Caco-2 (cell line): ENCODE data around the gene VDR. TPM values are rescaled to one million over a fixed set of nuclear protein-coding genes. Genes with fewer than 3 reads are reported as not detected.

Experiments used
- BruUV-seq: library from RNA; stranded (reverse); fragments of 400-500 nt; replicated peaks from 2 replicates; lab custom pipeline; 2021; lab: Mats Ljungman, UMichigan
- CTCF ChIA-PET: fragments of 300-600 bp; sonication (Branson Sonifier 250); formaldehyde crosslinking; loops from one replicate; lab custom pipeline; 2022; ENCODE audit warnings: antibody characterized with exemption; lab: Charles Lee
- POLR2A ChIA-PET: fragments of 300-600 bp; sonication (Branson Sonifier 250); formaldehyde crosslinking; loops from one replicate; lab custom pipeline; 2022; ENCODE audit warnings: antibody characterized with exemption; lab: Charles Lee
- DNase-seq, 2 experiments: peaks; one replicate each; pipeline versions ENCODE4 v3.0.0 to v3.0.0-alpha.2; 2020 to 2022
- H3K27me3 ChIP-seq: replicated peaks from 2 replicates; pipeline ENCODE4 v1.6.0; 2011; ENCODE audit warnings: low read length; ENCODE audit not compliant: control insufficient read depth, insufficient read depth
- H3K36me3 ChIP-seq: 2 replicates; pipeline ENCODE4 v1.5.1; 2011; ENCODE audit warnings: low read length; ENCODE audit not compliant: control insufficient read depth, insufficient read depth
- H3K4me1 ChIP-seq: fragments of 250-450 bp; sonication (Bioruptor Pico); 2 replicates; pipeline ENCODE4 v1.5.1; 2020; ENCODE audit warnings: mild to moderate bottlenecking
- H3K4me3 ChIP-seq: 2 replicates; pipeline ENCODE4 v1.5.1; 2011; ENCODE audit warnings: low read depth, mild to moderate bottlenecking, control low read depth, low read length
- H3K9me3 ChIP-seq: fragments of 250-450 bp; sonication (Bioruptor Pico); 2 replicates; pipeline ENCODE4 v1.5.1; 2020; ENCODE audit warnings: mild to moderate bottlenecking, moderate library complexity
- H3K27ac Mint-ChIP-seq: one replicate; pipeline ENCODE4 v1.8.0; 2022; ENCODE audit warnings: mixed read lengths; ENCODE audit not compliant: unreplicated experiment
- H3K27me3 Mint-ChIP-seq: one replicate; pipeline ENCODE4 v1.8.0; 2022; ENCODE audit warnings: mixed read lengths; ENCODE audit not compliant: insufficient read depth, unreplicated experiment
- H3K36me3 Mint-ChIP-seq: one replicate; pipeline ENCODE4 v1.8.0; 2022; ENCODE audit warnings: mild to moderate bottlenecking, mixed read lengths; ENCODE audit not compliant: insufficient read depth, unreplicated experiment
- H3K4me1 Mint-ChIP-seq: one replicate; pipeline ENCODE4 v1.8.0; 2022; ENCODE audit warnings: low read depth, mixed read lengths; ENCODE audit not compliant: unreplicated experiment
- H3K4me3 Mint-ChIP-seq: one replicate; pipeline ENCODE4 v1.8.0; 2022; ENCODE audit warnings: mild to moderate bottlenecking, moderate library complexity, mixed read lengths; ENCODE audit not compliant: unreplicated experiment
- H3K9me3 Mint-ChIP-seq: one replicate; pipeline ENCODE4 v1.8.0; 2022; ENCODE audit warnings: mixed read lengths; ENCODE audit not compliant: unreplicated experiment
- CTCF ChIP-seq, 2 experiments: fragments of 200-600 bp in 1 of 2; IDR thresholded peaks; 1 replicate in 1 of 2; 2 replicates in 1 of 2; pipeline versions ENCODE4 v1.5.1 to v1.8.0; 2011 to 2022; ENCODE audit warnings: antibody characterized with exemption in 1 of 2, control low read depth in 1 of 2, inconsistent platforms in 1 of 2, low read depth in 1 of 2, low read length in 1 of 2, mild to moderate bottlenecking in 1 of 2, moderate library complexity in 1 of 2; ENCODE audit not compliant: insufficient read depth in 1 of 2, severe bottlenecking in 1 of 2, unreplicated experiment in 1 of 2
- intact Hi-C: fragments of 100-400 bp; cut with micrococcal nuclease; formaldehyde crosslinking; loops from one replicate; pipeline ENCODE4 v1.10.0; 2022; ENCODE audit not compliant: unreplicated experiment
- total RNA-seq: library from RNA; stranded (reverse); gene quantifications from 2 replicates; pipeline ENCODE4 v1.2.3, GENCODE V29; 2022

The VDR gene
- total RNA-seq, 1 experiment from 2014 or later = 15.4 TPM

- H3K9me3 Mint-ChIP-seq = no peaks in the 10 kb centered on the region
- H3K4me3 Mint-ChIP-seq = no peak overlapping the region
- POLR2A ChIA-PET = no interaction called here
- H3K4me3 ChIP-seq = no peak overlapping the region
- H3K4me1 ChIP-seq = peaks cover 14% of the 10 kb centered on the region; the same call in 1 of the 2 replicates
- H3K36me3 Mint-ChIP-seq = peaks cover 22% of the 10 kb centered on the region
- TF ChIP-seq CTCF (IDR thresholded peaks at IDR 0.05; ENCODE audit: insufficient read depth in 1 of 2, low read depth in 1 of 2, low read length in 1 of 2, severe bottlenecking in 1 of 2, unreplicated experiment in 1 of 2) = no peak
- H3K27me3 Mint-ChIP-seq = no peaks in the 10 kb centered on the region
- no peaks in the 10 kb centered on the region for H3K27me3 ChIP-seq
- no peak for DNase-seq
- CTCF ChIA-PET = interaction anchor here (3.3 kb wide), 1 partner anchor 33 kb away, joined by 21 read pairs; no protein-coding TSS in a partner anchor
- BruUV-seq = no TSS peak
- H3K4me1 Mint-ChIP-seq = peaks cover 9% of the 10 kb centered on the region
- intact Hi-C loops = no loop called here
- no peak overlapping the region for H3K27ac Mint-ChIP-seq
- no peaks in the 10 kb centered on the region; the same call in 1 of the 2 replicates for H3K36me3 ChIP-seq
- no peaks in the 10 kb centered on the region for H3K9me3 ChIP-seq
These were observed 99.4 kb downstream of the VDR start for GRCh38 chr12:47805417-47805816.

GRCh38 chr12:47804171-47804570, 100.6 kb downstream of the VDR start:
- no peak overlapping the region for H3K27ac Mint-ChIP-seq
- no peak for TF ChIP-seq CTCF (IDR thresholded peaks at IDR 0.05; ENCODE audit: insufficient read depth in 1 of 2, low read depth in 1 of 2, low read length in 1 of 2, severe bottlenecking in 1 of 2, unreplicated experiment in 1 of 2)
- intact Hi-C loops = no loop called here

GRCh38 chr12:47803191-47803875, 101.5 kb downstream of the VDR start:
- Mint-ChIP-seq H3K4me1 (peaks cover 1% of the 10 kb centered on the region), H3K27ac (no peak overlapping the region), H3K4me3 (no peak overlapping the region), H3K9me3 (no peaks in the 10 kb centered on the region), H3K36me3 (peaks cover 22% of the 10 kb centered on the region), H3K27me3 (no peaks in the 10 kb centered on the region)
- DNase-seq = no peak
- no peak for TF ChIP-seq CTCF (IDR thresholded peaks at IDR 0.05; ENCODE audit: insufficient read depth in 1 of 2, low read depth in 1 of 2, low read length in 1 of 2, severe bottlenecking in 1 of 2, unreplicated experiment in 1 of 2)
- peaks cover 9% of the 10 kb centered on the region; the same call in 1 of the 2 replicates for H3K4me1 ChIP-seq
- no TSS peak for BruUV-seq
- H3K36me3 ChIP-seq = no peaks in the 10 kb centered on the region
- intact Hi-C loops = no loop called here
- CTCF ChIA-PET = interaction anchor here (3.0 to 3.9 kb wide), 2 partner anchors 32 to 35 kb away, joined by 7 to 26 read pairs; no protein-coding TSS in a partner anchor
- H3K4me3 ChIP-seq = no peak overlapping the region
- no peaks in the 10 kb centered on the region for H3K9me3 ChIP-seq
- H3K27me3 ChIP-seq = no peaks in the 10 kb centered on the region
- POLR2A ChIA-PET = no interaction called here

More at GRCh38 chr12:47804171-47804570, 100.6 kb downstream of the VDR start:
- POLR2A ChIA-PET = no interaction called here
- Histone ChIP-seq H3K36me3 (no peaks in the 10 kb centered on the region), H3K9me3 (no peaks in the 10 kb centered on the region), H3K27me3 (no peaks in the 10 kb centered on the region), H3K4me1 (peaks cover 14% of the 10 kb centered on the region; the same call in 1 of the 2 replicates), H3K4me3 (no peak overlapping the region)
- CTCF ChIA-PET = interaction anchor here (0.6 to 3.9 kb wide), 2 partner anchors 34 to 39 kb away, joined by 3 to 26 read pairs; no protein-coding TSS in a partner anchor
- no TSS peak for BruUV-seq
- no peak for DNase-seq
- Mint-ChIP-seq H3K4me3 (no peak overlapping the region), H3K27me3 (no peaks in the 10 kb centered on the region), H3K4me1 (peaks cover 9% of the 10 kb centered on the region), H3K9me3 (no peaks in the 10 kb centered on the region), H3K36me3 (peaks cover 22% of the 10 kb centered on the region)
